ENCODE data around the gene PPA1.

The PPA1 gene

DNA sequence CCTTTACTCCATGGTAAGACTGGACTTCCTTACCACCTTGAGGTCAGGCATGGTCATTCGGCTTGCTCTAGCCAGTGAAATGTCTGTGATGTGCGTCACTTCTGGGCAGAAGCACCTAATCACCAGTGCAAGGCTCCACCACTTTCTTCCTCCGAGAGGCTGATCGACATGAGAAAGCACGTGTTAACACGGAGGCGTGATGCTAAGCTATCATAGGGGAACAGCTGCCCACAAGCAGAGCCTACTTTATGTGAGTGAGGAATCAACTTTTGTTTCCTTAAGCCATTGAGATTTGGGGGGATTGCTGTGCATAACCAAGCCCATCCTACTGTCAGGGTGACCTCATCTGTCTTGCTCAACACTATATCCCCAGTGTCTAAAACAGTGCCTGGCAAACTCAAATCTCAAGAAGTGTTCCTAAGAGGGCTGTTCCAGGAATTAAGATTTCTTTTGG lies 39.8 kb downstream of the PPA1 start:
- Histone ChIP-seq H2AFZ (ENCODE audit: low read length) (no peak overlapping the region), H2AK5ac (ENCODE audit: low read depth, low read length) (no peak overlapping the region), H3K27ac (replicated peaks; ENCODE audit: low read length) (no peak overlapping the region), H4K91ac (ENCODE audit: low read depth, low read length, poor library complexity) (no peak overlapping the region), H3K4ac (ENCODE audit: low read length) (no peak overlapping the region), H2BK15ac (ENCODE audit: low read length) (no peak overlapping the region), H3K9me3 (replicated peaks in 1 of 2; ENCODE audit: control insufficient read depth in 2 of 2, insufficient read depth in 1 of 2, low read depth in 1 of 2, low read length in 2 of 2) (peaks cover 0 to 2% of the 10 kb centered on the region in 2 donors), H3K9ac (ENCODE audit: low read depth, low read length, poor library complexity) (no peak overlapping the region), H4K8ac (ENCODE audit: low read depth, low read length) (no peak overlapping the region), H2BK5ac (ENCODE audit: low read length) (no peak overlapping the region), H3K27me3 (ENCODE audit: control insufficient read depth in 3 of 3, insufficient read depth in 3 of 3, low read depth in 1 of 3, low read length in 3 of 3) (no peaks in the 10 kb centered on the region), H2BK12ac (ENCODE audit: low read length) (no peak overlapping the region), H3K4me2 (ENCODE audit: insufficient read depth, low read length, poor library complexity, severe bottlenecking) (no peak overlapping the region), H3K14ac (ENCODE audit: low read length) (no peak overlapping the region), H3K4me1 (ENCODE audit: control insufficient read depth in 2 of 2, insufficient read depth in 1 of 2, low read depth in 1 of 2, low read length in 2 of 2) (peaks cover 0 to 2% of the 10 kb centered on the region in 2 donors), H3K4me3 (ENCODE audit: low read length in 2 of 2) (no peak overlapping the region), H3K23ac (ENCODE audit: low read depth, low read length, poor library complexity) (no peak overlapping the region), H3K18ac (ENCODE audit: low read length) (no peak overlapping the region), H2BK120ac (ENCODE audit: low read depth, low read length) (no peak overlapping the region), H3K36me3 (replicated peaks in 1 of 2; ENCODE audit: control insufficient read depth in 2 of 2, insufficient read depth in 2 of 2, low read length in 2 of 2) (peaks cover 2 to 7% of the 10 kb centered on the region in 2 donors), H3K79me1 (ENCODE audit: low read depth, low read length) (no peaks in the 10 kb centered on the region)
- WGBS, 2 donors (ENCODE audit: extremely low coverage in 2 of 2, insufficient read length in 2 of 2, insufficient replicate concordance in 1 of 2) = no CpG with 5 or more reads among the region's 7 CpGs
- DNase-seq (ENCODE audit: low spot score) = no peak

DNA sequence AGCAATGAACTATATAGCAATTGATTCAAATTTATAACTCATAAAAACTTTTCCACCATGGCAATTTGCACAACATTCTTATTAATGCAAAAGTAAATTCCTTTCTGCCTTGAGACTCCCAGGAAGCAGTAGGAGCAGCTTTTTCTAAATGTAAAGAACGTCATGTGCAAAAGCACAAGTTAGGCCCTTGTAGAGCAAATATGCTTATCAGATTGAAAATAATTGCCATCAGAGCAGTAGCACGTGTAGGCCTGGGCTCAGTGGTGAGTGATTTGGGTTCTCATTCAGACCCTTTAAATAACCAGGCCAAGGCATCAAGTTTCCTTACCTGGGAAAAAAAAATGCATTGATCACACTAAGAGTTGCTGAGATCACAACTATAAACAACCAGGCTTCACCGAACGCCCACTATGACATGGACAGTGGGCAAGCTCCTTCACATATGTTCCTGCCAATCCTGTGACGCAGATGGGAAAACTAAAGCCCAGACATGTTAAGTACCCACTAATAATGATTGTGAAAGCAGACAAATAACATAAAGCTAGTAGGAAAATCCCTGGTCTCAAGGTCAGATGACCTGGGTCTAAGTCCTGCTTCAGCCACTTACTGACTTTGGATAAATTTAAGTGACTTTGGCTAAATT lies 40.8 kb downstream of the PPA1 start:
- H3K14ac ChIP-seq (ENCODE audit: low read length) = no peak overlapping the region

DNA sequence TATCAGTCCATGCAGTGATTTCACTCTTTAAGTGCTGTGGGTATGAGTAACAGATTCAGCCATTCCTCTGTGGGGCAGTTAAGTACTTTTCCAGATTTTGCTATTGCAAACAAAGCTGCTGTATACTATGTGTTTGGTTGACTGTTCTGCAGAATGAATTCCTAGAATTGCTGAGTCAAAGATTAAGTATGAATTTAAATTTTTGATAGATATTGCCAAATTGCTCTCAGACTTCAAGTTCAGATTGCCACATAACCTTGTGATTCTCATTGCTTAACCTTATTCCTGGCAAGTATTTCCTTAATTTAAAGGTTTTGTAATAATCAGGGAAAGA lies 41.3 kb downstream of the PPA1 start:
- Histone ChIP-seq H3K79me1 (ENCODE audit: low read depth, low read length) (no peaks in the 10 kb centered on the region), H3K27ac (replicated peaks; ENCODE audit: low read length) (no peak overlapping the region), H4K8ac (ENCODE audit: low read depth, low read length) (no peak overlapping the region), H3K23ac (ENCODE audit: low read depth, low read length, poor library complexity) (no peak overlapping the region), H2BK120ac (ENCODE audit: low read depth, low read length) (no peak overlapping the region), H3K27me3 (ENCODE audit: control insufficient read depth in 3 of 3, insufficient read depth in 3 of 3, low read depth in 1 of 3, low read length in 3 of 3) (no peaks in the 10 kb centered on the region), H2BK15ac (ENCODE audit: low read length) (no peak overlapping the region), H2AFZ (ENCODE audit: low read length) (no peak overlapping the region), H3K4me2 (ENCODE audit: insufficient read depth, low read length, poor library complexity, severe bottlenecking) (no peak overlapping the region), H3K9me3 (replicated peaks in 1 of 2; ENCODE audit: control insufficient read depth in 2 of 2, insufficient read depth in 1 of 2, low read depth in 1 of 2, low read length in 2 of 2) (no peaks in the 10 kb centered on the region), H3K36me3 (replicated peaks in 1 of 2; ENCODE audit: control insufficient read depth in 2 of 2, insufficient read depth in 2 of 2, low read length in 2 of 2) (no peaks in the 10 kb centered on the region), H3K4me3 (ENCODE audit: low read length in 2 of 2) (no peak overlapping the region), H2AK5ac (ENCODE audit: low read depth, low read length) (no peak overlapping the region), H4K91ac (ENCODE audit: low read depth, low read length, poor library complexity) (no peak overlapping the region), H2BK5ac (ENCODE audit: low read length) (no peak overlapping the region), H3K18ac (ENCODE audit: low read length) (no peak overlapping the region), H2BK12ac (ENCODE audit: low read length) (no peak overlapping the region), H3K4me1 (ENCODE audit: control insufficient read depth in 2 of 2, insufficient read depth in 1 of 2, low read depth in 1 of 2, low read length in 2 of 2) (peaks cover 0 to 2% of the 10 kb centered on the region in 2 donors), H3K4ac (ENCODE audit: low read length) (no peak overlapping the region), H3K14ac (ENCODE audit: low read length) (no peak overlapping the region), H3K9ac (ENCODE audit: low read depth, low read length, poor library complexity) (no peak overlapping the region)
- no peak for DNase-seq (ENCODE audit: low spot score)

More for the DNA sequence above, 40.8 kb downstream of the PPA1 start:
- H3K27me3 ChIP-seq (ENCODE audit: control insufficient read depth in 3 of 3, insufficient read depth in 3 of 3, low read depth in 1 of 3, low read length in 3 of 3) = no peaks in the 10 kb centered on the region
- no peak overlapping the region for H2BK120ac ChIP-seq (ENCODE audit: low read depth, low read length)
- no peak overlapping the region for H2AK5ac ChIP-seq (ENCODE audit: low read depth, low read length)
- H3K79me1 ChIP-seq (ENCODE audit: low read depth, low read length) = no peaks in the 10 kb centered on the region
- H2BK15ac ChIP-seq (ENCODE audit: low read length) = no peak overlapping the region
- H3K9me3 ChIP-seq (replicated peaks in 1 of 2; ENCODE audit: control insufficient read depth in 2 of 2, insufficient read depth in 1 of 2, low read depth in 1 of 2, low read length in 2 of 2) = no peaks in the 10 kb centered on the region
- no peak overlapping the region for H3K18ac ChIP-seq (ENCODE audit: low read length)
- H2BK12ac ChIP-seq (ENCODE audit: low read length) = no peak overlapping the region
- no peak overlapping the region for H3K4me3 ChIP-seq (ENCODE audit: low read length in 2 of 2)
- DNase-seq (ENCODE audit: low spot score) = no peak
- WGBS, 2 donors (ENCODE audit: extremely low coverage in 2 of 2, insufficient read length in 2 of 2, insufficient replicate concordance in 1 of 2) = no CpG with 5 or more reads among the region's 5 CpGs
- peaks cover 0 to 2% of the 10 kb centered on the region in 2 donors for H3K4me1 ChIP-seq (ENCODE audit: control insufficient read depth in 2 of 2, insufficient read depth in 1 of 2, low read depth in 1 of 2, low read length in 2 of 2)
- H2AFZ ChIP-seq (ENCODE audit: low read length) = no peak overlapping the region
- H3K27ac ChIP-seq (replicated peaks; ENCODE audit: low read length) = no peak overlapping the region
- no peak overlapping the region for H3K9ac ChIP-seq (ENCODE audit: low read depth, low read length, poor library complexity)
- H4K8ac ChIP-seq (ENCODE audit: low read depth, low read length) = no peak overlapping the region
- H3K4me2 ChIP-seq (ENCODE audit: insufficient read depth, low read length, poor library complexity, severe bottlenecking) = no peak overlapping the region
- no peak overlapping the region for H3K23ac ChIP-seq (ENCODE audit: low read depth, low read length, poor library complexity)
- no peak overlapping the region for H2BK5ac ChIP-seq (ENCODE audit: low read length)
- no peak overlapping the region for H4K91ac ChIP-seq (ENCODE audit: low read depth, low read length, poor library complexity)
- peaks cover 0 to 2% of the 10 kb centered on the region in 2 donors for H3K36me3 ChIP-seq (replicated peaks in 1 of 2; ENCODE audit: control insufficient read depth in 2 of 2, insufficient read depth in 2 of 2, low read length in 2 of 2)
- no peak overlapping the region for H3K4ac ChIP-seq (ENCODE audit: low read length)

DNA sequence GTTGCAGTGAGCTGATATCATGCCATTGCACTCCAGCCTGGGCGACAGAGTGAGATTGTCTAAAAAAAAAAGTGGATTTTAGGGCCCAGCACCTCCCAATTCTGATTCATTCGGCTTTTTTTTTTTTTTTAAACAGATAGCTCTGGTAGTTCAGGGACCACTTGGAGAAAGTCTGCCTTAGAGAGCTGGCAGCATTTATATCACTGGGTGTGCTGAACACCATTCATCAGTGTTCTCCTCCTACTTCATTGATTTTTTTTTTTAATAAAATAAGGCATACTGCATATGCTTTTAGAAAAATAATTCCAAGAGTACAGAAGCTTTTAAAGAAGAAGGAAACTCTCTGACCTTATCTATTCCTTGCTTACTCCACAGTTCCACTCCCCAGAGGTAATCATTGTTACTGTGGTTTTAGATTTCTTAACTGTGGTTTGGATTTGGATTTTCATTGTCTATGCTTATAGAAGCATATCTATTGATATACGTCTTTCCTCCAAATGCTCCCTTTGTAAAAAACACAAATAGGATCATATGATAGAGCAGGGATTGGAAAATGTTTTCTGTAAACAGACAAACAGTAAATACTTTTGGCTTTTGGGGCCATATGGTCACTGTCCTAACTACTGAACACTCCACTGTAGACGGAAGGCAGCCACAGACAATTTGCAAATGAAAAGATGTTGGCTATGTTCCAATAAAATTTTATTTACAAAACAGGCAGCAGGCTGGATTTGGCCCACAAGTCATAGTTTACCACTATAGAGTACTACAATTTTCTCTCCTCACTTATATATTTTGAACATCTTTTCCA lies 41.9 kb downstream of the PPA1 start:
- Histone ChIP-seq H3K9ac (ENCODE audit: low read depth, low read length, poor library complexity) (no peak overlapping the region), H2BK5ac (ENCODE audit: low read length) (no peak overlapping the region), H2AK5ac (ENCODE audit: low read depth, low read length) (no peak overlapping the region), H4K91ac (ENCODE audit: low read depth, low read length, poor library complexity) (no peak overlapping the region), H3K4me2 (ENCODE audit: insufficient read depth, low read length, poor library complexity, severe bottlenecking) (no peak overlapping the region), H3K4me1 (ENCODE audit: control insufficient read depth in 2 of 2, insufficient read depth in 1 of 2, low read depth in 1 of 2, low read length in 2 of 2) (peaks cover 0 to 2% of the 10 kb centered on the region in 2 donors), H3K23ac (ENCODE audit: low read depth, low read length, poor library complexity) (no peak overlapping the region), H2BK120ac (ENCODE audit: low read depth, low read length) (no peak overlapping the region), H2AFZ (ENCODE audit: low read length) (peak overlapping the region; percentile 40), H3K14ac (ENCODE audit: low read length) (no peak overlapping the region), H3K27me3 (ENCODE audit: control insufficient read depth in 3 of 3, insufficient read depth in 3 of 3, low read depth in 1 of 3, low read length in 3 of 3) (no peaks in the 10 kb centered on the region), H4K8ac (ENCODE audit: low read depth, low read length) (no peak overlapping the region), H3K18ac (ENCODE audit: low read length) (no peak overlapping the region), H3K79me1 (ENCODE audit: low read depth, low read length) (no peaks in the 10 kb centered on the region), H3K36me3 (replicated peaks in 1 of 2; ENCODE audit: control insufficient read depth in 2 of 2, insufficient read depth in 2 of 2, low read length in 2 of 2) (no peaks in the 10 kb centered on the region), H3K4ac (ENCODE audit: low read length) (no peak overlapping the region), H2BK12ac (ENCODE audit: low read length) (no peak overlapping the region), H3K4me3 (ENCODE audit: low read length in 2 of 2) (no peak overlapping the region), H2BK15ac (ENCODE audit: low read length) (no peak overlapping the region), H3K9me3 (replicated peaks in 1 of 2; ENCODE audit: control insufficient read depth in 2 of 2, insufficient read depth in 1 of 2, low read depth in 1 of 2, low read length in 2 of 2) (no peaks in the 10 kb centered on the region), H3K27ac (replicated peaks; ENCODE audit: low read length) (no peak overlapping the region)
- WGBS, 2 donors (ENCODE audit: extremely low coverage in 2 of 2, insufficient read length in 2 of 2, insufficient replicate concordance in 1 of 2) = no CpG with 5 or more reads among the region's 4 CpGs
- no peak for DNase-seq (ENCODE audit: low spot score)

Measured in neuronal stem cell (in vitro differentiated cells).